HepG2 (cell line): ENCODE data around the gene TUBB4B. TPM values are rescaled to one million over a fixed set of nuclear protein-coding genes. Genes with fewer than 3 reads are reported as not detected.

Experiments
- ETV5 ChIP-seq: IDR thresholded peaks from 2 replicates; pipeline ENCODE4 v1.6.1; 2018; ENCODE audit warnings: missing biosample characterization, missing genetic modification reagents, inconsistent platforms, borderline replicate concordance
- FOXC1 ChIP-seq: sonication (generic); formaldehyde crosslinking; IDR thresholded peaks from 2 replicates; pipeline ENCODE4 v1.8.0; 2022; ENCODE audit warnings: mild to moderate bottlenecking, missing genetic modification reagents, borderline replicate concordance
- GRHL1 ChIP-seq: sonication (generic); formaldehyde crosslinking; conservative IDR thresholded peaks from 2 replicates; pipeline ENCODE4 v1.8.0; 2022; ENCODE audit warnings: missing genetic modification reagents
- IRF2 ChIP-seq: IDR thresholded peaks from 2 replicates; pipeline ENCODE4 v1.6.1; 2018; ENCODE audit warnings: missing genetic modification reagents, missing compliant biosample characterization
- MTA3 ChIP-seq: sonication (generic); formaldehyde crosslinking; IDR thresholded peaks from 2 replicates; pipeline ENCODE4 v1.4.0; 2020; ENCODE audit warnings: missing genetic modification reagents
- NR2F6 ChIP-seq, 2 experiments: IDR thresholded peaks; 2 replicates each; pipeline ENCODE4 v1.6.1; 2016; ENCODE audit warnings: antibody characterized with exemption in 1 of 2, mild to moderate bottlenecking in 1 of 2
- SMAD3 ChIP-seq: sonication (generic); formaldehyde crosslinking; IDR thresholded peaks from 2 replicates; pipeline ENCODE4 v1.4.0; 2020; ENCODE audit warnings: missing genetic modification reagents
- SMARCE1 ChIP-seq: fragments of 450-650 bp; IDR thresholded peaks from 2 replicates; pipeline ENCODE4 v1.6.1; 2017; ENCODE audit warnings: borderline replicate concordance
- ZFP41 ChIP-seq: sonication (generic); formaldehyde crosslinking; IDR thresholded peaks from 2 replicates; pipeline ENCODE4 v1.4.0; 2020; ENCODE audit warnings: mild to moderate bottlenecking, missing genetic modification reagents, borderline replicate concordance
- ZMAT3 ChIP-seq: sonication (generic); formaldehyde crosslinking; conservative IDR thresholded peaks from 2 replicates; pipeline ENCODE4 v1.7.0; 2021; ENCODE audit warnings: missing genetic modification reagents
- ZMYM3 ChIP-seq: sonication (generic); formaldehyde crosslinking; IDR thresholded peaks from 2 replicates; pipeline ENCODE4 v1.5.1; 2020; ENCODE audit warnings: mild to moderate bottlenecking, missing genetic modification reagents
- ZNF230 ChIP-seq: sonication (generic); formaldehyde crosslinking; IDR thresholded peaks from 2 replicates; pipeline ENCODE4 v1.4.0; 2020; ENCODE audit warnings: mild to moderate bottlenecking, missing genetic modification reagents
- ZNF234 ChIP-seq: sonication (generic); formaldehyde crosslinking; conservative IDR thresholded peaks from 2 replicates; pipeline ENCODE4 v1.5.1; 2020; ENCODE audit warnings: mild to moderate bottlenecking, missing genetic modification reagents
- ZNF24 ChIP-seq: fragments of 450-650 bp; IDR thresholded peaks from 2 replicates; pipeline ENCODE4 v1.6.1; 2017; ENCODE audit warnings: antibody characterized with exemption, mild to moderate bottlenecking
- ZNF274 ChIP-seq: sonication (generic); formaldehyde crosslinking; IDR thresholded peaks from 2 replicates; pipeline ENCODE4 v1.5.1; 2020; ENCODE audit warnings: mild to moderate bottlenecking, missing genetic modification reagents
- ZNF776 ChIP-seq: sonication (generic); formaldehyde crosslinking; IDR thresholded peaks from 2 replicates; pipeline ENCODE4 v1.4.0; 2020; ENCODE audit warnings: mild to moderate bottlenecking, missing genetic modification reagents
- ZNF790 ChIP-seq: sonication (generic); formaldehyde crosslinking; IDR thresholded peaks from 2 replicates; pipeline ENCODE4 v1.8.0; 2022; ENCODE audit warnings: missing genetic modification reagents, mild to moderate bottlenecking, borderline replicate concordance
- polyA plus RNA-seq, 8 experiments: library from polyadenylated mRNA; depleted of rRNA in 3 of 8; stranded (reverse) in 7 of 8; unstranded in 1 of 8; fragments of >200 nt; fragmentation: Illumina TruSeq in 4 of 8; extraction: Trizol in 4 of 8; gene quantifications; 2 replicates each; pipeline versions ENCODE4 v1.2.1 to v1.2.3, GENCODE V29; 2011 to 2016; ENCODE audit warnings: low read depth in 4 of 8, missing spikeins in 1 of 8, mixed read lengths in 1 of 8; ENCODE audit not compliant: insufficient read depth in 1 of 8
- total RNA-seq, 5 experiments: library from RNA; depleted of rRNA; stranded (reverse); fragments of >200 nt; fragmentation: Illumina TruSeq; extraction: Trizol; gene quantifications; 2 replicates each; pipeline ENCODE4 v1.2.3, GENCODE V29; 2016; ENCODE audit warnings: low read depth in 1 of 5
- TF ChIP-seq, protein P1 (sequence below): sonication (generic); formaldehyde crosslinking; IDR thresholded peaks from 2 replicates; pipeline ENCODE4 v1.8.1; 2023; ENCODE audit warnings: missing genetic modification reagents, inconsistent platforms, borderline replicate concordance
- TF ChIP-seq, protein P2 (sequence below): sonication (generic); formaldehyde crosslinking; IDR thresholded peaks from 2 replicates; pipeline ENCODE4 v1.9.0; 2022; ENCODE audit warnings: low read depth, missing genetic modification reagents
- TF ChIP-seq, protein P3 (sequence below): sonication (generic); formaldehyde crosslinking; conservative IDR thresholded peaks from 2 replicates; pipeline ENCODE4 v1.8.0; 2022; ENCODE audit warnings: mild to moderate bottlenecking, moderate library complexity, missing genetic modification reagents
- TF ChIP-seq, protein P4 (sequence below): sonication (generic); formaldehyde crosslinking; IDR thresholded peaks from 2 replicates; pipeline ENCODE4 v1.4.0; 2020; ENCODE audit warnings: mild to moderate bottlenecking, missing genetic modification reagents

The TUBB4B gene
- total and polyA plus RNA-seq, 2 of the 13 experiments (the other 11 are each of a cell fraction or from before 2014, with no cell fraction given), result 182 to 412 TPM

DNA sequence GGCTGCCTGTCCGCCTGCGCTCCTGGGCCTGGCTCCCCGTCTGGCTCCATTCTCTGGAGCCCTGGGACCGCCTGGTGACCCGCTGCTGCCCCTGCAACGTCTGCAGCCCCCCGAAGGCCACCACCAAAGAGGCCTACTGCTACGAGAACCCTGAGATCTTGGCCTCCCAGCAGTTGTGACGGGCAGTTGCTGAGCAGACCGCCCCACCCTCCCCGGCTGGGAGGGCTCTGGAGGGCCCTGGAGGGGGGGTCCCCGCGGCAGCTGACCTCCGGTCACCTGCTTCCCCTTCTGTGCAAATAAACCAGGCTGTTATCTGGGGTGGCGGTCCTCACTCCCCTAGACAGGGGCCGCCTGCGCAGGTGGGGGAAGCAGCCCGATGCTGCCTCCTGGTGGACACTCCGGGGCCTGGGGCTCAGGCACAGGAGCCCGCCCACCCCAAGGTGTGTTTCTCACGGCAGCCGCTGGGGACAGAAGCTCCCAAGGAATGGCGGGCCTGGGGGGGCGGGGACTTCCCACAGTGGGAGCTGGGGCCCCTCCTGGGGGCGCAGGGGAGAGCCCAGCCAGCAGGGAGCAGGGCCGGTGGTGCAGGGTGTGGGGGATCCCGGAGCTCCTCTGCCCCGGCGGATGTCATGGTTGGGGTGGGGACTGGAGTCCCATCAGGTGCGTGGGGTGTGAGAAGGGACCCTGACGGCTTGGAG is 4.7 kb upstream of the TUBB4B start (continued):
- TF ChIP-seq ZNF234 (CRISPR knock-in tag) (0 out of 2 replicates have a peak, but pooled peaks have one; percentile 44), GRHL1 (CRISPR knock-in tag) (no peak), MTA3 (CRISPR knock-in tag) (no peak), ZMYM3 (CRISPR knock-in tag) (peak; percentile 36; the same call in 1 of the 2 replicates), ZNF776 (no peak; the same call in 1 of the 2 replicates), ZNF230 (no peak), ZNF274 (CRISPR knock-in tag) (peak; percentile 56; the same call in 1 of the 2 replicates), ZNF790 (no peak), ZMAT3 (CRISPR knock-in tag) (no peak; the same call in 1 of the 2 replicates), SMARCE1 (no peak), SMAD3 (peak; percentile 50; the same call in 1 of the 2 replicates), IRF2 (CRISPR knock-in tag) (peak; percentile 86), ETV5 (CRISPR knock-in tag) (peak; percentile 97), NR2F6 (IDR thresholded peaks at IDR 0.05) (peak; percentile 91), NR2F6 (CRISPR knock-in tag; IDR thresholded peaks at IDR 0.05) (peak; percentile 90), FOXC1 (peak; percentile 76), ZFP41 (CRISPR knock-in tag) (no peak), ZNF24 (no peak)
- TF ChIP-seq, protein P1, sequence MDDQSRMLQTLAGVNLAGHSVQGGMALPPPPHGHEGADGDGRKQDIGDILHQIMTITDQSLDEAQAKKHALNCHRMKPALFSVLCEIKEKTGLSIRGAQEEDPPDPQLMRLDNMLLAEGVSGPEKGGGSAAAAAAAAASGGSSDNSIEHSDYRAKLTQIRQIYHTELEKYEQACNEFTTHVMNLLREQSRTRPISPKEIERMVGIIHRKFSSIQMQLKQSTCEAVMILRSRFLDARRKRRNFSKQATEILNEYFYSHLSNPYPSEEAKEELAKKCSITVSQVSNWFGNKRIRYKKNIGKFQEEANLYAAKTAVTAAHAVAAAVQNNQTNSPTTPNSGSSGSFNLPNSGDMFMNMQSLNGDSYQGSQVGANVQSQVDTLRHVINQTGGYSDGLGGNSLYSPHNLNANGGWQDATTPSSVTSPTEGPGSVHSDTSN (CRISPR knock-in tag), result no peak
- TF ChIP-seq, protein P2, sequence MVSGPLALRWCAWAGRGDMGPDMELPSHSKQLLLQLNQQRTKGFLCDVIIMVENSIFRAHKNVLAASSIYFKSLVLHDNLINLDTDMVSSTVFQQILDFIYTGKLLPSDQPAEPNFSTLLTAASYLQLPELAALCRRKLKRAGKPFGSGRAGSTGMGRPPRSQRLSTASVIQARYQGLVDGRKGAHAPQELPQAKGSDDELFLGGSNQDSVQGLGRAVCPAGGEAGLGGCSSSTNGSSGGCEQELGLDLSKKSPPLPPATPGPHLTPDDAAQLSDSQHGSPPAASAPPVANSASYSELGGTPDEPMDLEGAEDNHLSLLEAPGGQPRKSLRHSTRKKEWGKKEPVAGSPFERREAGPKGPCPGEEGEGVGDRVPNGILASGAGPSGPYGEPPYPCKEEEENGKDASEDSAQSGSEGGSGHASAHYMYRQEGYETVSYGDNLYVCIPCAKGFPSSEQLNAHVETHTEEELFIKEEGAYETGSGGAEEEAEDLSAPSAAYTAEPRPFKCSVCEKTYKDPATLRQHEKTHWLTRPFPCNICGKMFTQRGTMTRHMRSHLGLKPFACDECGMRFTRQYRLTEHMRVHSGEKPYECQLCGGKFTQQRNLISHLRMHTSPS (CRISPR knock-in tag), result peak; percentile 45; the same call in 1 of the 2 replicates
- TF ChIP-seq, protein P3, sequence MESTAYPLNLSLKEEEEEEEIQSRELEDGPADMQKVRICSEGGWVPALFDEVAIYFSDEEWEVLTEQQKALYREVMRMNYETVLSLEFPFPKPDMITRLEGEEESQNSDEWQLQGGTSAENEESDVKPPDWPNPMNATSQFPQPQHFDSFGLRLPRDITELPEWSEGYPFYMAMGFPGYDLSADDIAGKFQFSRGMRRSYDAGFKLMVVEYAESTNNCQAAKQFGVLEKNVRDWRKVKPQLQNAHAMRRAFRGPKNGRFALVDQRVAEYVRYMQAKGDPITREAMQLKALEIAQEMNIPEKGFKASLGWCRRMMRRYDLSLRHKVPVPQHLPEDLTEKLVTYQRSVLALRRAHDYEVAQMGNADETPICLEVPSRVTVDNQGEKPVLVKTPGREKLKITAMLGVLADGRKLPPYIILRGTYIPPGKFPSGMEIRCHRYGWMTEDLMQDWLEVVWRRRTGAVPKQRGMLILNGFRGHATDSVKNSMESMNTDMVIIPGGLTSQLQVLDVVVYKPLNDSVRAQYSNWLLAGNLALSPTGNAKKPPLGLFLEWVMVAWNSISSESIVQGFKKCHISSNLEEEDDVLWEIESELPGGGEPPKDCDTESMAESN (CRISPR knock-in tag), result peak; percentile 79; the same call in 1 of the 2 replicates
- TF ChIP-seq, protein P4, sequence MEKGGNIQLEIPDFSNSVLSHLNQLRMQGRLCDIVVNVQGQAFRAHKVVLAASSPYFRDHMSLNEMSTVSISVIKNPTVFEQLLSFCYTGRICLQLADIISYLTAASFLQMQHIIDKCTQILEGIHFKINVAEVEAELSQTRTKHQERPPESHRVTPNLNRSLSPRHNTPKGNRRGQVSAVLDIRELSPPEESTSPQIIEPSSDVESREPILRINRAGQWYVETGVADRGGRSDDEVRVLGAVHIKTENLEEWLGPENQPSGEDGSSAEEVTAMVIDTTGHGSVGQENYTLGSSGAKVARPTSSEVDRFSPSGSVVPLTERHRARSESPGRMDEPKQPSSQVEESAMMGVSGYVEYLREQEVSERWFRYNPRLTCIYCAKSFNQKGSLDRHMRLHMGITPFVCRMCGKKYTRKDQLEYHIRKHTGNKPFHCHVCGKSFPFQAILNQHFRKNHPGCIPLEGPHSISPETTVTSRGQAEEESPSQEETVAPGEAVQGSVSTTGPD (CRISPR knock-in tag), result no peak
